GM12891 (cell line): Measurements from ENCODE around the gene DNASE1L2.

Experiments
- DNase-seq: peaks from one replicate; pipeline ENCODE4 v3.0.0; 2011; ENCODE audit warnings: low spot score; ENCODE audit not compliant: insufficient read length
- FAIRE-seq: peaks from 2 replicates; lab custom pipeline; 2011; peaks lifted over from hg19 to GRCh38; lab: Jason Lieb, UNC
- PAX5 ChIP-seq: IDR thresholded peaks from 2 replicates; pipeline ENCODE4 v1.6.1; 2011; ENCODE audit warnings: low read length, moderate library complexity, mild to moderate bottlenecking; ENCODE audit not compliant: insufficient read depth, severe bottlenecking
- POLR2A ChIP-seq: IDR thresholded peaks from 2 replicates; pipeline ENCODE4 v1.6.1; 2011; ENCODE audit warnings: low read depth, low read length, control low read depth
- POLR2AphosphoS5 ChIP-seq: IDR thresholded peaks from 2 replicates; pipeline ENCODE4 v1.6.1; 2011; ENCODE audit warnings: low read depth, low read length, control low read depth
- POU2F2 ChIP-seq: IDR thresholded peaks from 2 replicates; pipeline ENCODE4 v1.6.1; 2011; ENCODE audit warnings: low read depth, mild to moderate bottlenecking, control low read depth, low read length, moderate library complexity
- SPI1 ChIP-seq: IDR thresholded peaks from 2 replicates; pipeline ENCODE4 v1.6.1; 2011; ENCODE audit warnings: low read depth, low read length, control low read depth
- TAF1 ChIP-seq: IDR thresholded peaks from 2 replicates; pipeline ENCODE4 v1.6.1; 2011; ENCODE audit warnings: low read depth, low read length, control low read depth

The DNASE1L2 gene

GRCh38 chr16:2194166-2194834 lies 41.9 kb upstream of the DNASE1L2 start:
- DNase-seq (no peak), FAIRE-seq (no peak)
- TF ChIP-seq POLR2AphosphoS5: no peak
- TF ChIP-seq POU2F2: no peak
- TF ChIP-seq PAX5: no peak
- TF ChIP-seq SPI1: no peak
- TF ChIP-seq TAF1: no peak
- no peak for TF ChIP-seq POLR2A

- no peak for TF ChIP-seq PAX5
- no peak for TF ChIP-seq SPI1
- TF ChIP-seq POLR2AphosphoS5: no peak
- no peak for TF ChIP-seq TAF1
- TF ChIP-seq POU2F2: no peak
- TF ChIP-seq POLR2A: no peak
- peak; percentile 82 for FAIRE-seq
- peak; percentile 68 for DNase-seq
These were observed 41.4 kb upstream of the DNASE1L2 start for GRCh38 chr16:2194852-2195321.

DNA sequence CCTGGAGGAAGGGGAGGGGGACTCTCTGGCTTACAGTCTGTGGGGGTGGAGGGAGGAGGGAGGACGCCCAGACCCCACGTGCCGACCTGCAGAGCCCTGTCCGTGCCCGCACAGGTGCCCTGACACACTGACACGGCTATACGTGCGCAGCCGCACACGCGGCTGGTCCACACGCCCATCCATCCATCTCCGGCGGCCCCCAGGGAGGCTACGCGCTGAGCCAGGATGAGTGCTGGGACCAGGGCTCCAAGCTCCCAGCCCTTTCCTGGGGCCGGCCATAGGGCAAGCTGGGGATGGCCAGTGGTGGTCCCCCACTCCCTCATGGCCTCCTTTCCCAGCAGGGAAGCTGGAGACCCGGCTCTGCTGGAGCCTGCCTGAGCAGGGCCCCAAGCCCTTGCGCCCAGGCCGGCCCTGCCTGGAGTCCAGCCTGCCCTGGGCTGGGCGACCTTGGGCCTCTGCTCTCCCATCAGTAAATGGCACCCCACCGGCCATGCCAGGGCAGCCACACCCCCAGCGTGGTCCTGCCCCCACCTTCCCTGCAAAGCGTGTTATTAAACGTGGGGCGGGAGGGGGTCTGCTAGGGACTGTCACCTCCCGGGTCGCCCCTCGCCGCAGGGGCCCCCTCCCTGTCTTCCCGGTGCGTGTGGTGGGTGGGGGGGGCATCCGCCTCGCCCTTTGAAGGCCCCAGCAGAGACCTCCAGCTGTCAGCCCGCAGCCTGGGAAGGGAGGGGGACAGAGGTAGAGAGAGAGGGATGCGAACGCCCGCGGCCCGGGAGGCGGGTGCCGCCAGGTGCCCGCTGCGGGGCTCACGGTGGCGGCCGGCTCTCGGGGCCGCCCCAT lies 40.7 kb upstream of the DNASE1L2 start:
- FAIRE-seq: no peak
- DNase-seq: no peak
- no peak for TF ChIP-seq SPI1
- TF ChIP-seq PAX5: no peak
- TF ChIP-seq POLR2AphosphoS5: no peak
- no peak for TF ChIP-seq POLR2A
- no peak for TF ChIP-seq TAF1
- TF ChIP-seq POU2F2: no peak

DNA sequence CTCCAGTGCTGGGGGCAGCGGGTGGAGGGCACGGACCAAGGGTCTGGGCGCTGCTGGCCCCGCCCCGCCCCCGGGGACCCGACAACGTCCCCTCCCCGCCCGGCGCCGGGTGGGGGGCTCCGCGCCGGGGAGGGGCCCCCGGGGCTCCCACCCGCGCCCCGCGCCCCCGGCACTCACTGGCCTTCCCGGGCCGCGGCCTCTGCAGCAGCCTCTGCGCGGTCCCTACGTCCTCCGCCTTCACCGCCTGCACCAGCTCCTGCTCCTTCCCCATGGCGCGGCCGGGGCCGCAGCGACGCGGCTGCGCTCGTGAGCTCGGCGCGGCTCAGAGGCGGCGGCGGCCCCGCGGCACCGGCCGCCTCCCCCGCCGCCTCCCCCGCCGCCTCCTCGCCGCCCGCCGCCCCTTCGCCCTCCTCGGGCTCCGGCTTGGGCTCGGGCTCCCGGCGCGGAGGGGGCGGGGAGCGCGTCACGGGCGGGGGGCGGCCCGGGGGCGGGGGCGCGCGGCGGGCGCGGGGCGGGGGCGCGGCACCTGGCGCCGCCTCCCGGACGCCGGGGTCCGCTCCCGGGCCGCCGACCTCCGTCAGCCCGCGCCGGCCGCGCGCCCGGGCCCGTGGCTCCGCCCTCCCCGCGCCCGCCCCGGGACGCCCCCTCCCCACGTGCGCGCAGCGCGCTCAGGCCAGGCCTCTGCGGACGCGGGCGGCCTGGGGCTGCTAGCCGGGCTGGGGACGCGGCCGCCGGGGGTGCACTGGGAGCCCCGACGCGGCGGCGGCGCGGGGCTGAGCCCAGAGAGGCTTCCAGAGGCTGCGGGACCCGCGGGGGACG lies 39.9 kb upstream of the DNASE1L2 start, which contains the start of gene CASKIN1:
TSS of gene CASKIN1 (minus strand) at position 444 of the 819 bp plus-strand sequence. CDS start at position 271, 173 bp downstream.
- no peak for TF ChIP-seq TAF1
- no peak for TF ChIP-seq PAX5
- TF ChIP-seq POLR2A: no peak
- TF ChIP-seq POU2F2: no peak
- no peak for TF ChIP-seq SPI1
- no peak for TF ChIP-seq POLR2AphosphoS5
- DNase-seq (no peak), FAIRE-seq (no peak)

- DNase-seq: no peak
- TF ChIP-seq PAX5 (no peak), TAF1 (no peak), SPI1 (no peak), POLR2A (no peak), POLR2AphosphoS5 (no peak), POU2F2 (no peak)
- no peak for FAIRE-seq
These were observed 39.2 kb upstream of the DNASE1L2 start for GRCh38 chr16:2196981-2197511.

GRCh38 chr16:2197765-2198164 lies 38.5 kb upstream of the DNASE1L2 start:
- DNase-seq: no peak
- TF ChIP-seq PAX5: no peak
- TF ChIP-seq POU2F2: no peak
- TF ChIP-seq POLR2A: no peak
- TF ChIP-seq POLR2AphosphoS5: no peak
- no peak for FAIRE-seq

DNA sequence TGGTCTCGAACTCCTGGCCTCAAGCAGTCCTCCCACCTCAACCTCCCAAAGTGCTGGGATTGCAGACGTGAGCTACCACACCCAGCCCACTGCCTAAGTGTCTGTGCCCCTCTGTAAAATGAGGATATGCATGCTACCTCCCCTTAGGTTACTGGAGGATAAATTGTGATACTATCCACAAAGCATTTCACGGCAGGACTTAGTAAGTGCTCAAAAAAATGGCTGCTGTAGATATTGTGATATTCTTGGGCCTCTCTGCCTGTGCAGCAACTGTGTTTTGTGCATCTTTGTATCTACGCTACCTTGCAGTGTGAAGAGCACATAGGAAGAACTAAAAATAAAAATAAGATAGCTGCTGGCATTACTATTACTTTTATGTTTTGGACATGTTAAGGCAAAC lies 38.0 kb upstream of the DNASE1L2 start:
- FAIRE-seq (no peak), DNase-seq (no peak)
- TF ChIP-seq POU2F2 (no peak), SPI1 (no peak), POLR2A (no peak), TAF1 (no peak)

GRCh38 chr16:2199095-2199494 lies 37.1 kb upstream of the DNASE1L2 start:
- DNase-seq (no peak), FAIRE-seq (no peak)
- TF ChIP-seq POLR2A (no peak), SPI1 (no peak), POLR2AphosphoS5 (no peak), POU2F2 (no peak), PAX5 (no peak), TAF1 (no peak)

- FAIRE-seq (no peak), DNase-seq (no peak)
- TF ChIP-seq POLR2A: no peak
- TF ChIP-seq POLR2AphosphoS5: no peak
- no peak for TF ChIP-seq POU2F2
- TF ChIP-seq SPI1: no peak
- TF ChIP-seq TAF1: no peak
- TF ChIP-seq PAX5: no peak
These were observed 36.6 kb upstream of the DNASE1L2 start for GRCh38 chr16:2199621-2200139.
